HepG2 (cell line): Measurements from ENCODE around the gene DNMBP. TPM values are rescaled to one million over a fixed set of nuclear protein-coding genes. Genes with fewer than 3 reads are reported as not detected.

Source experiments
- CREB1 ChIP-seq, 2 experiments: fragments of 450-650 bp in 1 of 2; IDR thresholded peaks; 2 replicates each; pipeline ENCODE4 v1.6.1; 2016 to 2017; ENCODE audit warnings: control low read depth in 1 of 2, mild to moderate bottlenecking in 1 of 2, missing compliant biosample characterization in 1 of 2, missing genetic modification characterization in 1 of 2
- FIP1L1 ChIP-seq: fragments of 200-400 bp; formaldehyde crosslinking; IDR thresholded peaks from 2 replicates; pipeline ENCODE4 v1.6.1; 2018; ENCODE audit warnings: low read depth, mild to moderate bottlenecking, low read length, moderate library complexity, borderline replicate concordance; ENCODE audit not compliant: insufficient read depth
- NFIB ChIP-seq: sonication (generic); formaldehyde crosslinking; IDR thresholded peaks from 2 replicates; pipeline ENCODE4 v1.9.0; 2021; ENCODE audit warnings: missing genetic modification reagents, mild to moderate bottlenecking, borderline replicate concordance
- ZNF230 ChIP-seq: sonication (generic); formaldehyde crosslinking; IDR thresholded peaks from 2 replicates; pipeline ENCODE4 v1.4.0; 2020; ENCODE audit warnings: mild to moderate bottlenecking, missing genetic modification reagents
- polyA plus RNA-seq, 8 experiments: library from polyadenylated mRNA; depleted of rRNA in 3 of 8; stranded (reverse) in 7 of 8; unstranded in 1 of 8; fragments of >200 nt; fragmentation: Illumina TruSeq in 4 of 8; extraction: Trizol in 4 of 8; gene quantifications; 2 replicates each; pipeline versions ENCODE4 v1.2.1 to v1.2.3, GENCODE V29; 2011 to 2016; ENCODE audit warnings: low read depth in 4 of 8, missing spikeins in 1 of 8, mixed read lengths in 1 of 8; ENCODE audit not compliant: insufficient read depth in 1 of 8
- total RNA-seq, 5 experiments: library from RNA; depleted of rRNA; stranded (reverse); fragments of >200 nt; fragmentation: Illumina TruSeq; extraction: Trizol; gene quantifications; 2 replicates each; pipeline ENCODE4 v1.2.3, GENCODE V29; 2016; ENCODE audit warnings: low read depth in 1 of 5
- TF ChIP-seq, protein P1 (sequence below): sonication (generic); formaldehyde crosslinking; IDR thresholded peaks from 2 replicates; pipeline ENCODE4 v1.9.0; 2021; ENCODE audit warnings: mild to moderate bottlenecking, missing genetic modification reagents
- TF ChIP-seq, protein P2 (sequence below): sonication (generic); formaldehyde crosslinking; IDR thresholded peaks from 2 replicates; pipeline ENCODE4 v1.4.0; 2020; ENCODE audit warnings: missing genetic modification reagents, borderline replicate concordance

DNMBP gene
- total and polyA plus RNA-seq, 2 of the 13 experiments (the other 11 are each of a cell fraction or from before 2014, with no cell fraction given): 3.6 to 6.3 TPM

GRCh38 chr10:99941942-99942820 lies 67.6 kb downstream of the DNMBP start (continued):
- TF ChIP-seq, protein P1, sequence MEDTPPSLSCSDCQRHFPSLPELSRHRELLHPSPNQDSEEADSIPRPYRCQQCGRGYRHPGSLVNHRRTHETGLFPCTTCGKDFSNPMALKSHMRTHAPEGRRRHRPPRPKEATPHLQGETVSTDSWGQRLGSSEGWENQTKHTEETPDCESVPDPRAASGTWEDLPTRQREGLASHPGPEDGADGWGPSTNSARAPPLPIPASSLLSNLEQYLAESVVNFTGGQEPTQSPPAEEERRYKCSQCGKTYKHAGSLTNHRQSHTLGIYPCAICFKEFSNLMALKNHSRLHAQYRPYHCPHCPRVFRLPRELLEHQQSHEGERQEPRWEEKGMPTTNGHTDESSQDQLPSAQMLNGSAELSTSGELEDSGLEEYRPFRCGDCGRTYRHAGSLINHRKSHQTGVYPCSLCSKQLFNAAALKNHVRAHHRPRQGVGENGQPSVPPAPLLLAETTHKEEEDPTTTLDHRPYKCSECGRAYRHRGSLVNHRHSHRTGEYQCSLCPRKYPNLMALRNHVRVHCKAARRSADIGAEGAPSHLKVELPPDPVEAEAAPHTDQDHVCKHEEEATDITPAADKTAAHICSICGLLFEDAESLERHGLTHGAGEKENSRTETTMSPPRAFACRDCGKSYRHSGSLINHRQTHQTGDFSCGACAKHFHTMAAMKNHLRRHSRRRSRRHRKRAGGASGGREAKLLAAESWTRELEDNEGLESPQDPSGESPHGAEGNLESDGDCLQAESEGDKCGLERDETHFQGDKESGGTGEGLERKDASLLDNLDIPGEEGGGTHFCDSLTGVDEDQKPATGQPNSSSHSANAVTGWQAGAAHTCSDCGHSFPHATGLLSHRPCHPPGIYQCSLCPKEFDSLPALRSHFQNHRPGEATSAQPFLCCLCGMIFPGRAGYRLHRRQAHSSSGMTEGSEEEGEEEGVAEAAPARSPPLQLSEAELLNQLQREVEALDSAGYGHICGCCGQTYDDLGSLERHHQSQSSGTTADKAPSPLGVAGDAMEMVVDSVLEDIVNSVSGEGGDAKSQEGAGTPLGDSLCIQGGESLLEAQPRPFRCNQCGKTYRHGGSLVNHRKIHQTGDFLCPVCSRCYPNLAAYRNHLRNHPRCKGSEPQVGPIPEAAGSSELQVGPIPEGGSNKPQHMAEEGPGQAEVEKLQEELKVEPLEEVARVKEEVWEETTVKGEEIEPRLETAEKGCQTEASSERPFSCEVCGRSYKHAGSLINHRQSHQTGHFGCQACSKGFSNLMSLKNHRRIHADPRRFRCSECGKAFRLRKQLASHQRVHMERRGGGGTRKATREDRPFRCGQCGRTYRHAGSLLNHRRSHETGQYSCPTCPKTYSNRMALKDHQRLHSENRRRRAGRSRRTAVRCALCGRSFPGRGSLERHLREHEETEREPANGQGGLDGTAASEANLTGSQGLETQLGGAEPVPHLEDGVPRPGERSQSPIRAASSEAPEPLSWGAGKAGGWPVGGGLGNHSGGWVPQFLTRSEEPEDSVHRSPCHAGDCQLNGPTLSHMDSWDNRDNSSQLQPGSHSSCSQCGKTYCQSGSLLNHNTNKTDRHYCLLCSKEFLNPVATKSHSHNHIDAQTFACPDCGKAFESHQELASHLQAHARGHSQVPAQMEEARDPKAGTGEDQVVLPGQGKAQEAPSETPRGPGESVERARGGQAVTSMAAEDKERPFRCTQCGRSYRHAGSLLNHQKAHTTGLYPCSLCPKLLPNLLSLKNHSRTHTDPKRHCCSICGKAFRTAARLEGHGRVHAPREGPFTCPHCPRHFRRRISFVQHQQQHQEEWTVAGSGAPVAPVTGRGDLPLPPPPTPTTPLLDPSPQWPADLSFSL (CRISPR knock-in tag): no peak
- TF ChIP-seq NFIB (CRISPR knock-in tag): no peak
- TF ChIP-seq, protein P2, sequence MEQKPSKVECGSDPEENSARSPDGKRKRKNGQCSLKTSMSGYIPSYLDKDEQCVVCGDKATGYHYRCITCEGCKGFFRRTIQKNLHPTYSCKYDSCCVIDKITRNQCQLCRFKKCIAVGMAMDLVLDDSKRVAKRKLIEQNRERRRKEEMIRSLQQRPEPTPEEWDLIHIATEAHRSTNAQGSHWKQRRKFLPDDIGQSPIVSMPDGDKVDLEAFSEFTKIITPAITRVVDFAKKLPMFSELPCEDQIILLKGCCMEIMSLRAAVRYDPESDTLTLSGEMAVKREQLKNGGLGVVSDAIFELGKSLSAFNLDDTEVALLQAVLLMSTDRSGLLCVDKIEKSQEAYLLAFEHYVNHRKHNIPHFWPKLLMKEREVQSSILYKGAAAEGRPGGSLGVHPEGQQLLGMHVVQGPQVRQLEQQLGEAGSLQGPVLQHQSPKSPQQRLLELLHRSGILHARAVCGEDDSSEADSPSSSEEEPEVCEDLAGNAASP: no peak
- TF ChIP-seq FIP1L1: no peak
- TF ChIP-seq ZNF230 (CRISPR knock-in tag): no peak
- TF ChIP-seq CREB1 (IDR thresholded peaks at IDR 0.05): no peak
- no peak for TF ChIP-seq CREB1 (CRISPR knock-in tag; IDR thresholded peaks at IDR 0.05)
